ENCODE measurements around the gene CHST11.

The CHST11 gene

GRCh38 chr12:104456417-104456949 is at the start of gene CHST11:
Gene CHST11, plus strand, starts transcription at chr12:104456948.
- DNase-seq (ENCODE audit: low read depth), result peak; percentile 72

- no peak for DNase-seq (ENCODE audit: low read depth)
Measured at GRCh38 chr12:104407438-104407837, 49.3 kb upstream of the CHST11 start.

GRCh38 chr12:104407922-104408321 is 48.8 kb upstream of the CHST11 start:
- no peak for DNase-seq (ENCODE audit: low read depth)

GRCh38 chr12:104410326-104410725 is 46.4 kb upstream of the CHST11 start:
- DNase-seq (ENCODE audit: low read depth), result no peak

GRCh38 chr12:104410786-104411185 is 46.0 kb upstream of the CHST11 start:
- DNase-seq (ENCODE audit: low read depth), result no peak

GRCh38 chr12:104411826-104412641 is 44.7 kb upstream of the CHST11 start:
- no peak for DNase-seq (ENCODE audit: low read depth)

- no peak for DNase-seq (ENCODE audit: low read depth)
Measured at GRCh38 chr12:104412681-104413080, 44.1 kb upstream of the CHST11 start.

GRCh38 chr12:104413330-104413729 is 43.4 kb upstream of the CHST11 start:
- DNase-seq (ENCODE audit: low read depth), result no peak

- DNase-seq (ENCODE audit: low read depth), result no peak
Measured at GRCh38 chr12:104414581-104415341, 42.0 kb upstream of the CHST11 start.

GRCh38 chr12:104415342-104415980 is 41.3 kb upstream of the CHST11 start:
- no peak for DNase-seq (ENCODE audit: low read depth)

- no peak for DNase-seq (ENCODE audit: low read depth)
Measured at GRCh38 chr12:104416136-104416535, 40.6 kb upstream of the CHST11 start.

- no peak for DNase-seq (ENCODE audit: low read depth)
Measured at GRCh38 chr12:104416585-104416984, 40.2 kb upstream of the CHST11 start.

GRCh38 chr12:104419717-104420116 is 37.0 kb upstream of the CHST11 start:
- DNase-seq (ENCODE audit: low read depth), result no peak

GRCh38 chr12:104420868-104421267 is 35.9 kb upstream of the CHST11 start:
- no peak for DNase-seq (ENCODE audit: low read depth)

GRCh38 chr12:104421343-104421742 is 35.4 kb upstream of the CHST11 start:
- no peak for DNase-seq (ENCODE audit: low read depth)

- DNase-seq (ENCODE audit: low read depth), result no peak
Measured at GRCh38 chr12:104422441-104422840, 34.3 kb upstream of the CHST11 start.

GRCh38 chr12:104423273-104423672 is 33.5 kb upstream of the CHST11 start:
- no peak for DNase-seq (ENCODE audit: low read depth)

- DNase-seq (ENCODE audit: low read depth), result no peak
Measured at GRCh38 chr12:104423809-104424208, 32.9 kb upstream of the CHST11 start.

GRCh38 chr12:104424955-104425354 is 31.8 kb upstream of the CHST11 start:
- DNase-seq (ENCODE audit: low read depth), result no peak

GRCh38 chr12:104425614-104426013 is 31.1 kb upstream of the CHST11 start:
- no peak for DNase-seq (ENCODE audit: low read depth)

GRCh38 chr12:104426926-104427546 is 29.7 kb upstream of the CHST11 start:
- DNase-seq (ENCODE audit: low read depth), result no peak

GRCh38 chr12:104427547-104427938 is 29.2 kb upstream of the CHST11 start:
- DNase-seq (ENCODE audit: low read depth), result no peak

All from activated T-helper 9 cell treated with anti-CD3 and anti-CD28 coated beads, Interleukin-2, amount 50 U/mL, for 16 hours (primary cell).